Activated T-cell treated with anti-CD3 and anti-CD28 coated beads, Interleukin-2, amount 50 U/mL, for 72 hours (primary cell): Measurements from ENCODE around the gene PARD3. TPM values are rescaled to one million over a fixed set of nuclear protein-coding genes. Genes with fewer than 3 reads are reported as not detected.
A peak's percentile ranks its signal among the peaks of the same experiment; 100 is the strongest.

Source experiments
- ATAC-seq, 2 donors: fragments of 150-1000 bp; cut with Tn5 transposase; replicated peaks in 1 of 2; 2 replicates each; pipeline ENCODE4 v1.10.0; 2021; ENCODE audit warnings: moderate library complexity in 2 of 2, mild to moderate bottlenecking in 1 of 2
- DNase-seq, 2 donors: peaks; one replicate each; pipeline ENCODE4 v3.0.0; 2021 to 2022; ENCODE audit warnings: mixed read lengths in 1 of 2
- H3K27ac Mint-ChIP-seq: one replicate; pipeline ENCODE4 v1.8.0; 2022; ENCODE audit warnings: mild to moderate bottlenecking, moderate library complexity, mixed read lengths
- H3K27me3 Mint-ChIP-seq: one replicate; pipeline ENCODE4 v1.8.0; 2022; ENCODE audit warnings: low read depth, mixed read lengths
- H3K36me3 Mint-ChIP-seq, 2 donors: one replicate each; pipeline ENCODE4 v1.8.0; 2022; ENCODE audit warnings: mixed read lengths in 2 of 2, mild to moderate bottlenecking in 1 of 2; ENCODE audit not compliant: insufficient read depth in 2 of 2
- H3K4me1 Mint-ChIP-seq: one replicate; pipeline ENCODE4 v1.8.0; 2022; ENCODE audit warnings: low read depth, mixed read lengths
- H3K4me3 Mint-ChIP-seq, 2 donors: one replicate each; pipeline ENCODE4 v1.8.0; 2022; ENCODE audit warnings: mild to moderate bottlenecking in 2 of 2, mixed read lengths in 2 of 2, moderate library complexity in 2 of 2
- H3K9me3 Mint-ChIP-seq, 2 donors: one replicate each; pipeline ENCODE4 v1.8.0; 2022; ENCODE audit warnings: mixed read lengths in 2 of 2
- total RNA-seq, 2 donors: library from RNA; stranded (reverse); gene quantifications; one replicate each; pipeline ENCODE4 v1.2.3, GENCODE V29; 2022

The PARD3 gene
- total RNA-seq, 2 donors from 2014 or later: 2.3 to 3.7 TPM

DNA sequence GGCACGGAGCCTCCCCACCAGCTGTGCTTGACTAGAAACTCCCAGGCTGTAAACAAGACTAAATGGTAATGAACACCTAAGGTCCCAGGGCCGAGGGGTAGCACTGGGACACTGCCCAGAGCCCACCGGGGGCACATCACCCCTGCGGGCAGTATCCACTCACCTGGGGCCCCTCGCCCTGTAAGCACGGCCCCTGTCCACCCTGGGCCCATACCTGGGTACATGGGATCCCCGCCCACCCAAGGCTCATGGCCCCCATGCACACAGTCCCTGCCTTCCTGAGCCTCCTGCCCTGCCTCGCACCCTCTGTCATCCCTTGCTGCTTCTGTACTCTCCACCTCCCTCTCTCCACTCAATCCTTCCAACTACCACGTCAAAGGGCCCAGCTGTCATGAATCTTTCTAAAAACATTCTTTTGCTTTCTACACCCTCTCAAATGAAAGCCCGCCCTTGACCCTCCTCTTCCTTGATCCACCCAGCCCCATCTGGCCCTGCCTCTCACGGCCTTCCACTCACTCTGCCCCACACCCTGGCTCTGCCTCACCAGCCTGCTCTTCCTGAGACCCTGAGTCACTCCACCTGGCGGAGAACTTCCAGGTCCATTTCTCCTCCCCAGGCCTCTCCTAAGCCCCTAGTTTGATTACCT, 173.1 kb downstream of the PARD3 start:
- Mint-ChIP-seq H3K27ac (no peak overlapping the region), H3K9me3 (no peaks in the 10 kb centered on the region), H3K4me1 (peaks cover 14% of the 10 kb centered on the region), H3K36me3 (no peaks in the 10 kb centered on the region), H3K27me3 (no peaks in the 10 kb centered on the region), H3K4me3 (no peak overlapping the region)
- DNase-seq (no peak), ATAC-seq (peak in 1 of 2 donors; percentile 15)

DNA sequence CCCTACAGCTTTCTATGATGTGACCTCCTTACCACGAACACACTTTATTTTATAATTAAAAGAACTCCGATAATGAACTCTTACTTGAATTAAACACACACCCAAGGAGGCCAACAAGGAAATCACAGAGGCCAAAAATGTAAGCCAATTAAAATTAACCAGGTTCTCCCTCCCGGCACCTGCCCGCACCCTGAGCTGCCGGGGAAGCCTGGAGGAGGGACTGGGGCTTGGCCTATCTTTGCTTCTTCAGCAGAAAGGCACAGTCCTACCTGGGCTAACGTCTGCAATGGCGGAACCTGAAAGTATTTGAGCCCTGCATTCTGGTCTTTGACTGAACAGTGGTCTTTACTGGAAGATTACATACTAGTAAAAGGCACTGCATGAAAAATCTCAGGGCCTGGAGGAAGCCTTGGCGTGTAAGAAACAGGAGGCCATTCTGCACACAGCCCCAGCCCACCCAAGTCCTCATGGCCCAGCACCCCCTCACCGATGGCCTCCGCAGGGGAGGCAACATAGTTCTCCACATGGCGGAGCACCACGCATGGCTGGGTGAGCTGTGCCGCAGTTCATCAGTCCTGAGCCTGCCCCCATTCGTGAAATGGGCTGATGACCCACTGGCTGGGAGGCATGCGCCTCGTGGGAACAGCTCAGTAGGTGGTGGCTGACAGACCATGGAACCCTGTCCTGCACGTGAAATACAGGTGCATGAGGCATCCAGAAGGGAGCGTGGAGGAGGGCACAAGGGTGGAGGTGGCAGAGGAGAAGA, 173.8 kb downstream of the PARD3 start:
- Mint-ChIP-seq H3K4me3 (no peak overlapping the region), H3K9me3 (no peaks in the 10 kb centered on the region), H3K27ac (no peak overlapping the region), H3K27me3 (no peaks in the 10 kb centered on the region), H3K36me3 (no peaks in the 10 kb centered on the region), H3K4me1 (peaks cover 14% of the 10 kb centered on the region)
- ATAC-seq (no peak), DNase-seq (no peak)

DNA sequence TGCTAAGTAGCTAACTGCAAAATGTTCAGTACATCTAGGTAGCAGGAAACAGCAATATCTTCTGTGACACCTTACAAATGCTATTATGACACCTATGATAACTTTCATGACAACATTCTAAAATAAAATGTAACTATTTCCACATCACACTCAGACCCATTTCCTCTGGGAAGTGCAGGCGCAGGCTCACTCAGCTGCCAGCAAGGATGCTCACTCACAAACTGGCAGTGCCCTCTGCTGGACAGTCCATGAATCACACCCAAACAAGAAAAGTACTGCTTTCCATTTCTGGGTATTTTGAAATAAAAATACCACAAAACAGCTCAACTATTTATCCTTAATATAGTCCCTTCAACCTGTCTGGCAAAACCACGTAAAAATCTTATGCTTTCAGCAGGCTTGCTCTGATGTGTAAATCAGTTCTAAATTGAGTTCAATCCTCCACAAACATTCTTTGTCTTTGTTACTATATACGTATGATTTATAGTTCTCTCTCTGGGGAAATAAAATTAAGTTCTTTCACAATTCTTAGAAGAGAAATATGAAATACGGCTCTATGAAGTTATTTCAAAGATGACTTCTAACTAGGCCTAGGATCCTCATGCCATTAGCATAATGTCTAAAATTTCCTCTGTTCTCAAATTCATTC, 176.6 kb downstream of the PARD3 start:
- H3K36me3 Mint-ChIP-seq: no peaks in the 10 kb centered on the region
- DNase-seq: peak; percentile 63
- no peaks in the 10 kb centered on the region for H3K9me3 Mint-ChIP-seq
- H3K27ac Mint-ChIP-seq: no peak overlapping the region
- no peak for ATAC-seq
- H3K4me1 Mint-ChIP-seq: peaks cover 14% of the 10 kb centered on the region
- no peak overlapping the region for H3K4me3 Mint-ChIP-seq
- H3K27me3 Mint-ChIP-seq: no peaks in the 10 kb centered on the region

DNA sequence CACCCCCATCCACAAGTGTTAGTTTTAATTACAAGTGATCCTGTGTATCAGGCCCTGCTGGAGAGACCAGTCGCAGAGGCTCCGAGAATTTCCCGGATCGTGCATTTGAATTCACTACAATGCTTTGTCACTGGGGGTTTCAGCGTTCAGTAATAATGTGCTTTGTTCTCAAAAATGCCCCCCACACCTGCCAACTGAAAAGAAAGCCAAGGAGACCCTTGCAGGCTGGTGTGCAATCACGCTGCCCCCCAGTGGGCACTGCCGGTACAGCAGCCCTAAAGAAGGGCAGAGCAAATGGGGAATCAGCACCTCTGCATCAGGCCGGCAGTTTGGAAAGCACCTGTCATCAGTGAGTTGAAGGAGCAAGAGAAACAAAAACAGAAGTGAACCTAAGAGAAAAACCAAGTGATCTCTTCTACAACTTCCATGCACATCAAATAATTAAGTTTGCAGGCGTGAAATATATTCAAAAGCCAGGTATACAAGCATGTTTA, 177.6 kb downstream of the PARD3 start:
- no peak overlapping the region for H3K4me3 Mint-ChIP-seq
- DNase-seq (peak; percentile 63 to 75), ATAC-seq (peak; percentile 59 to 60)
- no peak overlapping the region for H3K27ac Mint-ChIP-seq
- peaks cover 14% of the 10 kb centered on the region for H3K4me1 Mint-ChIP-seq
- no peaks in the 10 kb centered on the region for H3K36me3 Mint-ChIP-seq
- no peaks in the 10 kb centered on the region for H3K27me3 Mint-ChIP-seq
- H3K9me3 Mint-ChIP-seq: no peaks in the 10 kb centered on the region

DNA sequence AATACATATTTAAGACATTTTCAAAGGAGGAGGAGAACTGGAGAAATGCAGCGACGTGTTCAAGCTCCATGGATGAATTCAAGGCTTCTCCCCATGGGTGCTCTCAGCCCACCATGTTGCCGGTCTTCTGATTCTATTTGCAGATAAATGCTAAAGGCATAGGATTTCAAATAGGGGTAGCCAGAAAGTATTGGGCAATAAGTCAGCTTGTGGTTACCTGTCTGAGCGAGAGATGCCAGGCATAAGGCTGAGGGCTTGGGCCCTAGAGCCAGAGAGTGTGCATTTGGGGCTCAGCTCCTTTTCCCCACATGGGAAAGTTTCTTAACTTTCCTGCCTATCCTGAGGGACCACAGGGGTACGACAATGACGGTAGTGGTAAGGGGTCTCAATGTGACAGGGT, 180.0 kb downstream of the PARD3 start:
- H3K27ac Mint-ChIP-seq: no peak overlapping the region
- no peaks in the 10 kb centered on the region for H3K36me3 Mint-ChIP-seq
- no peaks in the 10 kb centered on the region for H3K9me3 Mint-ChIP-seq
- no peak overlapping the region for H3K4me3 Mint-ChIP-seq
- ATAC-seq: no peak
- DNase-seq: no peak
- H3K27me3 Mint-ChIP-seq: no peaks in the 10 kb centered on the region
- peaks cover 14% of the 10 kb centered on the region for H3K4me1 Mint-ChIP-seq

DNA sequence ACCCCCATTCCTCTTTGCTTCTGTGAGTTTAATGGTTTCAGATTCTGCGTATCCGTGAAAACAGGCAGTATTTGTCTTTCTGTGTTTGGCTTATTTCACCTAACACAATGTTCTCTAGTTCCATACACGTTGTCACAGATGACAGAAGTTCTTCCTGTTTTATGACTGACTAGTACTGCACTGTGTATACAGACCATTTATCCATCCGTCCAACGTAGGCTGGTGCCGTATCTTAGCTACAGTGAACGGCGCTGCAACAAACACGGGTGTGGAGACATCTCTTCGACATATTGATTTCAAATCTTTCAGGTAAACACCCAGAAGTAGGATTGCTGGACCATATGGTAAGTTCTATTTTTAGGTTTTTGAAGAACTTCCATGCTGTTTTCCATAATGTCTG, 181.7 kb downstream of the PARD3 start:
- ATAC-seq: no peak
- Mint-ChIP-seq H3K27ac (no peak overlapping the region), H3K9me3 (no peaks in the 10 kb centered on the region), H3K27me3 (no peaks in the 10 kb centered on the region), H3K4me3 (no peak overlapping the region), H3K36me3 (no peaks in the 10 kb centered on the region), H3K4me1 (peaks cover 10% of the 10 kb centered on the region)
- no peak for DNase-seq

DNA sequence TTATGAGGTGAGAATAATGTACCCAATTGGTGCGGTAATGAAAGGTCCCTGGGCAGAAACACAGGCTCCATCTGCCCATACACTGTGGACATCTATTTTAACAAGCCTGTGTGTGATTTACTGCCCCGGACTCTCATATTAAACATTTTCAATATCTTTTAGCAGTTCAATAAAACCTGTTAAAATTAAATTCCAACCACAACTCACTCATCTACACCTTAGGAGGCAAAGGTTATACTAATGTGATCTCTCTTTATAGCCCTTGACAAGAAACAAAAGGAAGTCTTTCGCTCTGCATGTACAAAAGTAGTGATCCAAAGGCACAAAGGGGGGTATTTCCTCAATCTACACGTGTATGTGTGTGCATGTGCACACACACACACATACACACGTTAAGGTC, 186.0 kb downstream of the PARD3 start:
- H3K9me3 Mint-ChIP-seq: no peaks in the 10 kb centered on the region
- H3K27me3 Mint-ChIP-seq: no peaks in the 10 kb centered on the region
- no peak for DNase-seq
- ATAC-seq: no peak
- H3K4me1 Mint-ChIP-seq: no peaks in the 10 kb centered on the region
- H3K36me3 Mint-ChIP-seq: no peaks in the 10 kb centered on the region
- no peak overlapping the region for H3K4me3 Mint-ChIP-seq
- no peak overlapping the region for H3K27ac Mint-ChIP-seq

DNA sequence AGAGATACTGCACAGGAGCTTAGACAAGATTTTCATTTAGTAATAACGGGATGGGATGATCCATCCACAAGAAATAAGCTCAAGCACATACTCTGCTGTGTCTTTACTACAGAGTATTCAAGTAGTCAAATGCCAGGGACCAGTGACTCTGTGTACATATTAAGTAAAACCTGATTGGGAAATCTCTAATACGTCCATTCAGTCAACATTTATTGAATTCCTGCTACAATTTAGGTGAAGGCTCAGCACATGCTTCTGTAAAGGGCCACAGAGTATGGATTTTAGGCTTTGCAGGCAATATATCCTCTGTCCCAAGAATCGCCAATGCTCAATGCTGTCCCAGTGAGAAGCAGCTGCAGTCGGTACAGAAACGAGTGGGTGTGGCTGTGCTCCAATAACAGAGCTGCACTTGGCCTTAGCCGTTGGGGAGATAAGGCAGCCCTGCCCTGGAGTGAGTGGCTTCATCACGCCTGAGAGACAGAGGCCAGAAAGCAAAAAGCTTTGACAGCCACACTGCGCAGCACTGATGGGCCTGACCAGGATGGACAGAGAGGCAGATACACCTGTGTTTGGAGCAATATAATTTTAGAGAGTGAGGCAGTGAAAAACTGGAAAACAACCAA, 186.8 kb downstream of the PARD3 start:
- ATAC-seq (no peak), DNase-seq (no peak)
- Mint-ChIP-seq H3K4me3 (no peak overlapping the region), H3K9me3 (no peaks in the 10 kb centered on the region), H3K36me3 (no peaks in the 10 kb centered on the region), H3K27me3 (no peaks in the 10 kb centered on the region), H3K27ac (no peak overlapping the region), H3K4me1 (no peaks in the 10 kb centered on the region)

DNA sequence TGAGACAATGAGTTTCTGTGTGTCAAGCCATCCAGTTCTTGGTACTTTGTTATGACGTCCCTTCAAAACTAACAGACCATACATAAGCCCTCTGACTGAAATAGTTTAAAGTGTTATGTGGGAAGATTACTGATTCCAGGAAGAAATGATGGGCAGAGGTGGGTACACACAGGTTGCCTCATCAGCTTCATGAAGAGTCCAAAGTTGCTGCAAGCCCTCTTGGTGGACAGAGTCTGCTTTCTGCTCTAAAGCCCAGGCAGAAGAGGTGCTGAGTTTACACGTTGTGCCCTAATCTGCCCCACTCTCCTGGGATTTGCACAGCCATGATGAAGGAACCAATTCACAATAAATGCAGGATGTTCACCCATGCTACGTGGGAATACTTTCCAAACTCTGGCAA, 187.4 kb downstream of the PARD3 start:
- H3K4me3 Mint-ChIP-seq: no peak overlapping the region
- no peaks in the 10 kb centered on the region for H3K9me3 Mint-ChIP-seq
- H3K27me3 Mint-ChIP-seq: no peaks in the 10 kb centered on the region
- no peaks in the 10 kb centered on the region for H3K4me1 Mint-ChIP-seq
- ATAC-seq: no peak
- no peak overlapping the region for H3K27ac Mint-ChIP-seq
- H3K36me3 Mint-ChIP-seq: no peaks in the 10 kb centered on the region
- no peak for DNase-seq

DNA sequence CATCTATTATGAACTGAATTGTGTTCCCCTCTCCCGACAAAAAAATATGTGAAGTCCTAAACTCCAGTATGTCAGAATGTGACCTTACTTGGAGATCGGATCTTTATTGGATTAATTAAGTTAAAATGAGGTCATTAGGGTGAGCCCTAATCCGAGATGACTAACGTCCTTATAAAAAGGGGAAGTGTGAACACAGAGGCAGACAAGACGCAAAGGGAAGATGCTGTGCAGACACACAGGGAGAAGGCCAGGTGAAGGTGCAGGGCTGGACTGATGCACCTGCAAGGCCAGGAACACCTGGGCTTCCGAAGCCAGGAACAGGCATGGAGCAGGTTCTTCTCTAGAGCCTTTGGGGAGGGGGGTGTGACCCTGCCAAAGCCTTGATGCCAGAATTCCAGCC, 187.8 kb downstream of the PARD3 start:
- Mint-ChIP-seq H3K4me3 (no peak overlapping the region), H3K27me3 (no peaks in the 10 kb centered on the region), H3K27ac (no peak overlapping the region), H3K9me3 (no peaks in the 10 kb centered on the region), H3K4me1 (no peaks in the 10 kb centered on the region), H3K36me3 (no peaks in the 10 kb centered on the region)
- ATAC-seq (no peak), DNase-seq (no peak)

DNA sequence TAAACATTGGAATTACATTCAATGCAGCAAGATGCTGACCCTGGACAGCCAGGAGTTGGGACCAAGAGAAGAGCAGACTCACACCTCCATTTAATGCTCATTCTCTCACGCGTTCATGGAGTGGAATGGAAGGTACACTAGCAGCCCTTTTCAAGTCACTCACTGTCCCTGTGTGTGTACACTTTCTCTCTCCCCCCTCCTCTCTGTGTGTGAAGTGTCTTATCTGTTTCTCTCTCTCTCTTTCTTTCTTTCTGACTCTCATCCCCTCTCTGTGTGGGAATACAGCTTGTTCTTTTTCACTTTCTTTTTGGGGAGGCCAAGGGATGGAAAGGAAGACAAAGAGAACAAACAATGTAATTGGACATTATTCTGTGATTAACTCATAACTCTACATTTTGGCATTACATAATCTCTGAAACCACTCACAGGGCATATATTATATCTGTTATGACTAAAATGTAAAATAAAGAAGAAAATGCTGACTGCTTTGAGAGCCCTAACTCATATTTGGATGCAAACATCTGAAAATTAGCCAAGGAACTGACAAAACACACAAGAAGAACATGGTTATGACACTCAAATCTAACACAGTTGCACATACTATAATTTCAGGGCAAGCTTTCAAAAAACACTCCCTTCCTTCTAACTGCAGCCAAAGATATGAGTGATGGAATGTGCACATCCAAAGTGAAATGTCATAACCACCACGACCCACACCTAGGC, 188.8 kb downstream of the PARD3 start:
- DNase-seq: no peak
- no peaks in the 10 kb centered on the region for H3K36me3 Mint-ChIP-seq
- no peak overlapping the region for H3K27ac Mint-ChIP-seq
- H3K9me3 Mint-ChIP-seq: no peaks in the 10 kb centered on the region
- H3K4me1 Mint-ChIP-seq: no peaks in the 10 kb centered on the region
- H3K4me3 Mint-ChIP-seq: no peak overlapping the region
- no peaks in the 10 kb centered on the region for H3K27me3 Mint-ChIP-seq
- peak in 1 of 2 donors; percentile 25 for ATAC-seq

DNA sequence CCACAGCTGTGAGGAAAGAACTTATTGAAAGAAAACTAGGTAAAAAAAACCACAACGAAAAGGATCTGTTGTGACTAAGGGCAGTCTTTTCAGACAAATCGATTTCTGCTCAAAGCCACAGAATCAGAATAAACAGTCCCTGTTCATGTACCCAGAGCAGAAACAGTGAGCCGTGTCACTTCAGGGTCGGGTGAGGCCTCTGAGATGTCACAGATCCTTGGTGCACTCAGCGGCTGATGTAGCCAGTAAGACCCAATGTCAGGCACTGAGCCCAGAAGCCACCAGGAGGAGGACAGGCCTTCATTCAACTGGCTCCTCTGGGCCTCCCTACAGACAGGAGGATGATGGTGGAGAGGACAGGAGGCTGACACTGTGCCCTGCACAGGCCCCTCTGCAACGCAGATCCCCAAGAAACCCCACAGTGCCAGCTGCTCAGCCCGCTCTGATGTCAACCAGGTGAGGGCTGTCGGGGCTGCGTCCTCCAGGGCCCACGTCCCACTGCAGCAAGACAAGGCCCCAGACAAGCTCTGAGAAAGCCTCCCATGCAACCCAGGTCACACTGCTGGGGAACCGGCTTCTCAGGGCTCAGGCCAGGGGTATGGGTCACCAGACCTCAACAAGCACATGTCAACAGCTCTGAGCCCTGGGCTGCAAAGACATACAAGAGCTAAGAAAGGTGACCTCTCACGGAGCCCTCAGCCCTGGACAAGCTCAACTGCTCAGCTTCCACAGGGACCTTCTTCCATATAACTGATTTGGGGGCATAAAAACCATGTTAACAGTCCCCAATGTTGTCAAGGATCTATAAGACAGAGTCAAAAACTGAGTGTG, 190.6 kb downstream of the PARD3 start:
- Mint-ChIP-seq H3K36me3 (no peaks in the 10 kb centered on the region), H3K27me3 (no peaks in the 10 kb centered on the region), H3K9me3 (no peaks in the 10 kb centered on the region), H3K4me1 (no peaks in the 10 kb centered on the region), H3K27ac (no peak overlapping the region), H3K4me3 (no peak overlapping the region)
- DNase-seq (no peak), ATAC-seq (no peak)
